DMS114 treated with DMSO at 0.1 percent for 48 hours (cell line): ENCODE measurements around the gene CD300H.
"Not testable (repeated sequence)": the region's sequence is repeated elsewhere in the genome, so short reads cannot be mapped to it uniquely, and the experiment has no call there.

ENCODE experiments used
- DNase-seq: peaks from one replicate; lab custom pipeline; 2025; ENCODE audit not compliant: unreplicated experiment; lab: John Stamatoyannopoulos, UW

Gene CD300H

DNA sequence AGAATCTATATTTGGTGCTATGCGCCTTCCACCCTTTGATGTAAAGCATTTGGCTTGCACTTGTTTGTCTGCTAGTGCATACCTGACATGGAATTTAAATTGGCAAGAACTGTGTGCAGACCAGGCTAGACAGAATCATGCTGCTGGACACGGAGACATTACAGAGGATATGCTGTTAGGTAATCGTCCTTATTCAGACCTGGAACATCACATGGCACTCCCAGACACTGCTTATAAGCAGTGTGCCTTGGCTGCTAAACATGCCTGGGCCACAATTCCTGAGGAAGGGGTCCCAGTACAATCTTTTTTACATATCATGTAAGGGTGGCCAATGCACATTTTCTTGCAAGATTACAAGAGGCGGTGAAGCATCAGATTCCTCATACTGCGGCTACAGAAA, 18.4 kb upstream of the CD300H start:
- no peak for DNase-seq

DNA sequence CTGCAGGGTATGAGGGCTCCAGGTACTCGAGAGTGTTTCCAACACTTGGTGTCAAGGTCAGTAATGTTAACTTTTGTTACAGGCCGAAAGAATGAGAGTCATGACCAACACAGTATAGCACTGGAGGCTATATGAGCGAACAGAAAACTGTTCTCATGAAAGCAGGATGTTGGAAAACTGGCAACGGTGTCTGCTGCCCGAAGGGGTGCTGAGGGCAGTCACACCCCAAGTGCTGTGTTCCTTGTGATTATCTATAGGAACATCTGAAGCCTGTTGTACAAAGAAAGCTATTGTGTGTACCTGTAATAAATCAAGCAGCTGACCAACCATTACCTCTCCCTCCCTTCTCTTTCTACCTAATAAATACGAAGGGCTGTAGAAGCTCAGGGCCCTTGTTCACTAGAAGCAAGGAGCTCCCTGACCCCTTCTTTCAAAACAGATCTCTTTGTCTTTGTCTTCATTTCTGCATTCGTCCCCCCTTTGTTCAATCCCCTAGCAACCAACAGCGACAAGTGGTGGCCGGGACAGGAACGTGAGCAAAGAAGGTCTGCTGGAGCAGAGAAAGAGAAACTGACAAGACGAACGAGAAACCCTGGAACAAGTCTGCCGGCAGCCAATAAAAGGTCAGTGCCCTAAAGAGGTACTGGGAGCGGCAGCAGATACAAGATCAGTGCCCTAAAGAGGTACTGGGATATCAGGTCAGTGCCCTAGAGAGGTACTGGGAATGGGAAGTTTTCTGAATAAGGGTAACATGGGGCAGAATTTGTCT, 17.2 kb upstream of the CD300H start:
- no peak for DNase-seq

DNA sequence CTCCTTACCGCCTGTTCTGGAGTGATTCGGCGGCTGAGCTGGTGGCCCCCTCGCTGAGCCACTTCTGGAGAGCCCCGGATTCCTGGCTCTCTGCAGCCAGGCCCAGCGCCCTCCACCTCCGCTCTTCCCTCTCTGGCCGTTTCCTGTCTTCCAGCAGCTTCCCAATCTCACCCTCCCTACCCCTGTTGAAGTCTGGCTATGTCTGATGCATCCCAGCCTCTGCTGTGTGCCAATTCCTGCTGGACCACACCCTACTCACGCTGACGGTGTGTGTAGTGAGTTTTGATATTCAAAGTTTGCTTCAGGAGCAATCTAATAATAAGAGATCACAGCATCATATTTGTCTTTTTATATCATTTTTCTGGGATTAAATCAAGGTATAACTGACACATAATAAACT, 15.3 kb upstream of the CD300H start:
- DNase-seq, result no peak

DNA sequence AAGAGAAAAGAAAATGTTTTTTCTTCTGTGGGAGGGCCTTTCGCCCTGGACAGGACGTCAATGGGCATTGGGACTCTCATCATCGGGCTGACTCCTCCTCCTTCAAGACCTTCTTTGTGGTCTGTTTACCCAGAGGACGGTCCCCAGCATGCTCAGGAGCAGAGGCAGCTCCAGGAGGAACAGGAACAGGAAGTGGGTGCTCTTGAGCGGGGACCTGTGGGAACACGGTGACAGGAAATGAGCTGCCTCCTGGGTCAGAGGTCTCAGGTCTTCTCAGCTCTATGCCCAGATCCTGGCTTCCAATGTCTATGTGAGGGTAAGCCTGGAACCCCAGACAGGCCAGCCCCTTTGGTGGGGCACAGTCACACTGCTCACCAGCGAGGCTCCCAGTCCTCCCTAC, 12.6 kb upstream of the CD300H start:
- DNase-seq, result no peak

DNA sequence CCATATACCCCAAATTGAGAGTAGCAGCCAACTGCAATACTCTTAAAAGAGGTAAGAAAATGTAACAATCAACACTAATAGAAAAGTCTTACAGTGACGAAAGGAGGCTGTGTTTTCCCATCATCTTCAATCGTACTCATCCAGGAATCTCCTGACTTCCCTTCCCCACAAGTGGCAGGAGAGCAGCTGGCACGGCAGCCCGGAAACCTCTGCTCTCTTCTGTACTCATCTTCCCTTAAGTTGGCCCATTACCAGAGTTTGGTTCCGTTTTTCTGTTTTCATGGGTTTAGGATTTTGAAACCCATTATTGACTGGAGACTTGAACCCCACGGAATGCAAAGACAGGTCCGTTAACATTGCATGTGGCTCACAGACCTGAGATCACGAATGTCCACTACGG, 11.7 kb upstream of the CD300H start:
- DNase-seq, result no peak

DNA sequence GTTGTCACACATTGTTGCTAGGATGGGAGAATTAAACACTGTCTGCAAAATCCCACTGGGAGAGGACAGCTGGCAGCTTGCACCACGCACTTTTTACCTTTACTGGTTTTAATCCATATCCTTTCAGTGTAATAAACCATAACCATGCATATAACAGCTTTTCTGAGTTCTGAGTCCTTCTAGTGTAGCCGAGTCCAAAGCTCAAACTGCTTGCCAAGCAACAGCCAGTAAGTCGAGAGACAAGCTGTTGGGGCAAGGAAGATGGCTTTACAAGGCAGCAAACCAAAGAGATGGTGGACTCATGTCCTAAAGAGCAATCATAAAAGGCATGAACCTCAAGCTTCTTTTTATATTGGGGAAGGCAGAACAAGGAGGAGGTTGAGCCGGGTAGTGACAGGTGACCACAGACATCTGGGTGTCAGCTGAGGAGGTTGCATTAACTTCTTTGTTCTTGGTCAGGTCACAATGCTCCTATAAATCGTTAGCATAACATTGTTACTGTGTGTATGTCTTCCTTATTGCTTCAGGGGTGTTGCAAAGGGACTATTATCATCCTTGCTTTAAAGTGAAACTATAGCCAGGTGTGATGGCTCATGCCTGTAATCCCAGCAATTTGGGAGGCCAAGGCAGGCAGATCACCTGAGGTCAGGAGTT, 7.3 kb upstream of the CD300H start:
- no peak for DNase-seq

DNA sequence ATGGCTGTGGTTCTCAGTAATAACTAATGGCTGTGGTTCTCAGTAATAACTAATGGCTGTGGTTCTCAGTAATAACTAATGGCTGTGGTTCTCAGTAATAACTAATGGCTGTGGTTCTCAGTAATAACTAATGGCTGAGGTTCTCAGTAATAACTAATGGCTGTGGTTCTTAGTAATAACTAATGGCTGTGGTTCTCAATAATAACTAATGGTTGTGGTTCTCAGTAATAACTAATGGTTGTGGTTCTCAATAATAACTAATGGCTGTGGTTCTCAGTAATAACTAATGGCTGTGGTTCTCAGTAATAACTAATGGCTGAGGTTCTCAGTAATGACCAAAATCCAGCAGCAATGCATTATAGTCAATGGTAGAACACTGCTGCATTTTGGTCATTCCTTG, 6.3 kb upstream of the CD300H start:
- DNase-seq, result not testable (repeated sequence)

DNA sequence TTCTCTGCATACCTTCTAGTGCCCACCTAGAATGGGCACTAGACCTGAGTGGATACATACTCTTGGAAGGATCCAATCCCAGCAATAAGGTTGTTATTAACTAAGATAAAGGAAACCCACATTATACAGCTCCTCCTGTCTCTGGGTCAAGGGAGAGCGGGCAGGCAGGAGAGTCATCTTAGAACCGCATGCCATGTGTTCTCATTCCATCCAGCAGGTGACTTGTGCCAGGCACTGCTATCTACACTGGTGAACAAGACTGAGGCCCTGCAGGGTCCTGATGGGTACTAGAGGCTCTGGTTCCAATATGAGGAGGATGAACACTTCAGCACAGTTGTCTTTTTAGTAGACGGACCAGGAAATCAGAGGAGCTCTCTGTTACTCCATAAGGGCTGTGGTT, 5.9 kb upstream of the CD300H start:
- no peak for DNase-seq

DNA sequence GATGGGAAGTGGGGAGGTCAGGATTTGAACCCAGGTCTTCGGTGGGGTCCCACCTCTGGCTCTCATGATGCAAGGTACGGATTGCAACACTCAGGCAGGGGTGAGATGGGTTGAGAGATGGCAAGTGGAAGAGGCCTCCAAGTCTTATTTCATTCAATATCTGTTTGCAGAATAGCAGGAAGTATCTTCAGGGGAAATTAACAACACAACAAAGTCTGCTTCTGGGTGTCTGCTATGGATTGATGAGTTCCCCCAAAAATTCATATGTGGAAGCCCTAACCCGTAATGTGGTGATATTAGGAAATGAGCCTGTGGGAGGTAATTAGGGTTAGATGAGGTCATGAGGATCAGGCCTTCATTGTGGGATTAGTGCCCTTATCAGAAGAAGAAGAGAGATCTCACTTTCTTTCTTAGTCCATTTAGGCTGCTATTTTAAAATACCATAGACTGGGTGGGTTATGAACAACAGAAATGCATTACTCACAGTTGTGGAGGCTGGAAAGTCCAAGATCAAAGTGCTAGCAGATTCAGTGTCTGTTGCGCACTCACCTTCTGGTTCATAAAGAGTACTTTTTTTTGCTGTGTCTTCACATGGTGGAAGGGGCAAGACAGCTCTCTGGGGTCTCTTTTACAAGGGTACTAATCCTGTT, 4.4 kb upstream of the CD300H start:
- no peak for DNase-seq

DNA sequence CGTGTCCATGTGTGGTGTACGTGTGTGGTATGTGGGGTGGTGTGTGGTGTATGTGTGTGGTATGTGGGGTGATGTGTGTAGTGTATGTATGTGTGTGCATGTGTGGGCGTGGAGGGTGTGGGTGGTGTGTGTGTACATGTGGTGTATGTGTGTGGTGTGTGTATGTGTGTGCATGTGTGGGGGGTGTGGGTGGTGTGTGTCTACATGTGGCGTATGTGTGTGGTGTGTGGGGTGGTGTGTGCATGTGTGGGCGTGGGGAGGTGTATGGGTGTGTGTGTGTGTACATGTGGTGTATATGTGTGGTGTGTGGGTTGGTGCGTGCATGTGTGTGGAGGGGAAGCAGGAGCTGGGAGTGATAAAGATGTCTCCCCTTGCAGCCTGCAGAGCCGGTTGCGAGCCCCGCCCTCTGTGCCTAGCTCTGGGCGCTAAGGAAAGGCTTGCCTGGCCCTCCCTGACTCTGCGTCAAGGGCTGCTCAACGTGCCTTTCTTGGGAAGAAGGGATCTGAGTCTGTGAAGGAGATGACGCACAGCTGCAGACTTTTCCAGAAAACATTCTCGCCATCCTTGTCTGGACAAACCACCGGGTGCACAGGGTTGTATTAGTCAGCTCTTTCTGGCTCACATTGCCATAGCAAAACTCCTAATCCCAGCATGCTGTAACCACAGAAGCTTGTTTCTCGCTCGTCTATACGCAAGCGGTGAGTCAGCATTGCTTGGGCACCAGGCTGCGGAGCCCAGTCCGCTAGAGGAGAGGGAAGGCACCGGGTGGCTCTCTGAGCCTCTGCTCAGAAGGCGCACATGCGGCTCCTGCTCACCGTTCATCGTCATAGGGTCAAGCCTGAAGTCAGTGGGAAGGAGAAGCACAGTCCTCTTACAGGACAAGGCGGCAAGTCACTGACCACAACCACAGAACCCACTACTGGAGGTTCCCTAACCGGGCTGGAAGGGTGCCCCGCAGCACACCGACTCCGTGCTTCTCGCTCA, 2.0 kb upstream of the CD300H start:
- DNase-seq, result no peak

DNA sequence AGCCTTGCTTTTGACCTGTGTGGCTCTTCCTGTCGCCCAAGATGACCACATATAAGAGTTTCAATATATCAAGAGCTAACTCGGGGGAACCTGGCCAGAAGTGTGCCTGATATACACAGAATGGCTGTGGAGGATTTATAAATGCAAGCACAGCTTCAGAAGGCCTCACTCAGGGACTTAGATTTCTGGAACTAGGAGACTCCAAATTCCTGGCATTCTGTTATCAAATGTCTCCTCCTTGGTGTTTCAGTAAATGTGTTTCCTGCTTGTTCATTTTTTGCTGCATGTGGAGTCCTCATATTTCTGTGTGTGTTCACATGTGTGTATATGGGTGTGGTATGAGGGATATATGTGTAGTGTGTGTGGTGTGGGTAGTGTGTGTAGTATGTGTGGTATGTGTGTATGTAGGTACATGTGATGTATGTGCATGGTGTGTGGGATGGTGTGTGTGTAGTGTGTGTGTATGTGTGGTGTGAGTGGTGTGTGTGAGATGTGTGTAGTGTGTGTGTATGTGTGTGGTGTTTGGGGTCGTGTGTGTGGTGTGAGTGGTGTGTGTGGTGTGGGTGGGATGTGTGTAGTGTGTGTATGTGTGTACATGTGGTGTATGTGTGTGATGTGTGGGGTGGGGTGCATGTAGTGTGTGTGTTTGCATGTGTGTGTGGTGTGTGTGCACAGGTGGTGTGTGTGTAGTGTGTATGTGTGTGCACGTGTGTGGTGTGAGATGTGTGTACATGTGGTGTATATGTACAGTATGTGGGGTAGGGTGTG, 981 bp upstream of the CD300H start:
- no peak for DNase-seq

DNA sequence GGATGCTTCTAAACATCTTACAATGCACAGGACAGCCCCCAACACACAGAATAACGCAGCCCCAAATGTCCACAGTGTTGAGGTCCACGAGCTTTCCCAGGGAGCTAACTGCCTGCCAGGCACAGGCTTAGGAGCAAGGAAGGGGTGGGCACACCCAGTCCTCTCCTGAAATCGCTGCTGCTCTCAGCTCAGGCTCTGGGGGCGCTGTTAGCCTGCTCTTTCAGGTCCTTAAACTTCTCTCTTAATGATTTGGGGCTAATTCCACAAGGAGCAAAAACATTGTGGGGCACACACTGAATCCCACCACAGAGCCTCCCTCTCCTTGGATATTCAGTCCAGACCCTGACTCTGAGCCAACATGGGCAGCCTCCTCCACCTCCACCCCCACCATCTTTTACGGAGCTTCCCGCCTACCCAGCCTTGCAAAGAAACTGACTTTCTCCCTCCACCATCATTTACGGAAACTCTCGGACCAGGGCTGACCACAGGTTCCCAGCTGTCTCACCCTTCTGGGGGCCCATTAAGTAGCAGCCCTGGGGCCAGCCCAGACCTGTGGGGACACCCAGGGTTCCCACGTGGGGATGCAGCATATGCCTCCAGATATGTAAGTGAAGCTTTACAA, 1.1 kb downstream of the CD300H start:
- DNase-seq, result peak; percentile 3

DNA sequence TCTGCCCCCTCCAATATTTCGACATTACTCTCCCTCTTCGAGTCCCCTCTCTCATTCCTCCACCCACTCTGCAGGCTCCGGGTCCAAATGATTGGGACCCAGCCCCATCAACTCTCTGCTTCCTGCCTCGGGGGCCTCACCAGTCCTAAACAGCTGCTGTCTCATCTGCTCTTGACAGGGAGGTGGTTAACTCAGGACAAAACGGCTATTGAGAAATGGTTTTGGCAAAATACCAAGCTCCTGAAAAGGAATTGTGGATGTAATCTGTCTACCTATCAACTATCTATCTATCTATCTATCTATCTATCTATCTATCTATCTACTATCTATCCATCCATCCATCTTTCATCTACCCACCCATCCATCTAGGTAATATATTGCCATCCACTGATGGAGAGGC, 2.2 kb downstream of the CD300H start:
- DNase-seq, result no peak

DNA sequence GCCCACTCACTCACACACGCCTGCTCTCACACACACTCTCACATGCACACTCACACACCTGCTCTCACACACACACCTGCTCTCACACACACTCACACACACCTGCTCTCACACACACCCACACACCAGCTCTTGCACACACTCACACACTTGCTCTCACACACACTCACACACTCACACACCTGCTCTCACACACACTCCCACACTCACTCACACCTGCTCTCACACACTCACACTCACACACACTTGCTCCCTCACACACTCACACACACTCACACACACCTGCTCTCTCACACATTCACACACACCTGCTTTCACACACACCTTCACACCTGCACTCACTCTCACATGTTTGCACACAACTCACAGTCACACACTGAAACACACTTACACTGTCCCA, 4.0 kb downstream of the CD300H start:
- no peak for DNase-seq

DNA sequence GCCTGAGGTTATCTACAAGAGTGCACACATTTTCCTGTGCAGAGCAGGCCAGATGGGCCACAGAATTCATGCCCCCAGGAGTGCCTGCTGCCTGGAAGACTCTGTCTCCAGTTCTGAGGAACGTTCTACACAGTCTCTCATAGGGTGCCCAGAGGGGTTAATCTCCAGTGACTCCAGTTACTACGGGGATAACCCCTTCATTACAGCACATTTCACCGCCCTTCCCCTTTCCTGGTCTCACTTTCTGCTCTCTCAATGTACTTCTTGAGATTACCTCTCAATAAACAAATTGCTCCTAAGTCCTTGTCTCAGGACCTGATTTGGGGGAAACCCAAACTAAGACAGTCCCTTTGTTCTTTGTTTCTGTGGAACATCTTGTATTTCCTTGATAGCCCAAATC, 5.7 kb downstream of the CD300H start:
- no peak for DNase-seq

DNA sequence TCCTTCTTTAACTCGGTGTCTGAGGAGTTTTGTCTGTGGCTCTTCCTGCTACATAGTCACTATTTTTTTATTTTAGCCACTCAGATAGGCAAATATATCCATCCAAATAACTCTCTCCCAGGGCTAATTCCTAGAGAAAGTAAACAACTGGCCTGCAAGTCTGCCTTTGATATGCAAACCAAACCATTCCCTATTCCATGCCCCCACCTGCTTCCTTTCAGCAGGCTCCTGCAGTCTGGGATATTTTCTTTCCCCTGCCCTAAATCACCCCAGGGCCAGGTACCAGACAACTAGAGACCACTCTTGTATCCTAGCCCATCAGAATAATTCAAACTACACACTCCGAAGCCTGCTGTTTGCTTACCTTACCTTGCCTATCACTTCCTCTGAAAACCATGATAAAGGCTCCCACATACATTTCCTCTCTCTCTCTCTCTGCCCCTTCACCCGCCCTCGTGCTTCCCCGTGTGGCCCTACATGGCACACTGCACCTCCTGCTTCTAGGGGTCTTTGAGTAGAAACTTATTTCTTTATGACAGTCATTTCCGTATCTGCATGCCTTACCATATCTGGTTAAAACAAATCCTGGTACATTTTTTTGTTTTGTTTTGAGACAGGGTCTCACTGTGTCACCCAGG, 8.3 kb downstream of the CD300H start:
- no peak for DNase-seq

DNA sequence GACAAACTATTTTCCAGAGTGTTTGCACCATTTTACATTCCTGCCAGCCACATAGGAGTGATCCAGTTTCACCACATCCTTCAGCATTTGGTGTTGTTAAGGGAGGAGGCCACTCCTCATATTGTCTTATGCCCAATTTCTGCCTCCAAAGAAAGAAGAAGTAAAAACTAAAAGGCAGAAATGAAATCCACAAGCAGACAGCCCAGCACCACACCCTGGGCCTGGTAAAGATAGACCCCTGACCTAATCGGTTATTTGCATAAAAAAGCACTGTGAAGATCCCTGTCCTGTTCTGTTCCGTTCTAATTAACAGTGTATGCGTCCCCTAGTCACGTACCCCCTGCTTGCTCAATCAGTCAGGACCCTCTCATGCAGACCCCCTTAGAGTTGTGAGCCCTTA, 8.9 kb downstream of the CD300H start:
- DNase-seq, result not testable (repeated sequence)

DNA sequence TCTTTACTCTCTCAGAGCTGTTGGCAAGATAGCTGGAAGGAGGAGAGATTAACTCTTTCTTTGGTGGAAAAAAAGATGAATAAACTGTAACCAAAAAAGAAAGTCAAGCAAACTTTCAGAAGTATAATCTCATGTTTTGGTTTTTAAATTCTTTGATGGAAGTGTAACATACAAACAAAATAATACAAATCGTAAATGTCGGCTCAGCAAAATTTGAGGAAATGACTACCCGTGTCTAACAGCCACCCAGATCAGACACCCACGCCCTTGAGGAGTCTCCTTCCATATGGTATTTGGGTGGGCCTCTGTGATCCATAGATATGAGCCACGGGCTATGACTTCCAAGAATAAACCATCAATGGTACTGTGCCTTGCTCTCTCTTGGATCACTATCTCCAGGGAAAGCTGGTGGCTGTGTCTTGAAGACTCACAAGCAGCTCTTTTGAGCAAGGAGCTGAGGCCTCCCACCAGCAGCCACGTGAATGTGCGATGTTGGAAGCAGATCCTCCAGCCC, 11.8 kb downstream of the CD300H start:
- DNase-seq, result no peak

DNA sequence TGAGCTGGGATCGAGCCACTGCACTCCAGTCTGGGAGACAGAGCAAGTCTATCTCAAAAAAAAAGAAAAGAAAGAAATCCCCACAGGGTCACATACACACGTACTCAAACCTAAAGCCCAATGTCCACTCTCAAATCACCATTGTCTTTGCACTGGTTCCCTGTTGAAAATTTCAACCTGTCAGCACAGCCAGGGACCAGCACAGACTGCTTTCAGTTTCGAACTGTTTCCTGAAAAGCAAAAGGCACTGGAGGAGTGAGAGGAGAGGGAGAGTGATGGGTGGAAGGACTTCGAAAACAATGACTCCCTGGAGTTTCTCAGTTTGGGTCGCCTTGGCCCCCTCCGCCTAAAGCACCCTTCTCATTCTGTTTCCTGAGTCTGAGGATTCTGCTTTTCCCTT, 12.4 kb downstream of the CD300H start:
- DNase-seq, result no peak
